GM19023 (cell line): ENCODE results near the gene CDKN1C.
A peak's percentile ranks its signal among the peaks of the same experiment; 100 is the strongest.

Experiments
- ATAC-seq: cut with Tn5 transposase; IDR thresholded peaks from one replicate; pipeline ENCODE4 v1.9.1; 2021; ENCODE audit warnings: mild to moderate bottlenecking, moderate library complexity; ENCODE audit not compliant: unreplicated experiment

The CDKN1C gene

GRCh38 chr11:2870460-2870859 is 15.1 kb downstream of the CDKN1C start:
- ATAC-seq, result no peak

- no peak for ATAC-seq
These were observed 15.8 kb downstream of the CDKN1C start for GRCh38 chr11:2869561-2870427.

- no peak for ATAC-seq
These were observed 16.4 kb downstream of the CDKN1C start for GRCh38 chr11:2869134-2869526.

GRCh38 chr11:2868506-2869133 is 17.0 kb downstream of the CDKN1C start:
- ATAC-seq, result no peak

GRCh38 chr11:2867722-2868505 is 17.7 kb downstream of the CDKN1C start:
- no peak for ATAC-seq

GRCh38 chr11:2867142-2867541 is 18.4 kb downstream of the CDKN1C start:
- no peak for ATAC-seq

DNA sequence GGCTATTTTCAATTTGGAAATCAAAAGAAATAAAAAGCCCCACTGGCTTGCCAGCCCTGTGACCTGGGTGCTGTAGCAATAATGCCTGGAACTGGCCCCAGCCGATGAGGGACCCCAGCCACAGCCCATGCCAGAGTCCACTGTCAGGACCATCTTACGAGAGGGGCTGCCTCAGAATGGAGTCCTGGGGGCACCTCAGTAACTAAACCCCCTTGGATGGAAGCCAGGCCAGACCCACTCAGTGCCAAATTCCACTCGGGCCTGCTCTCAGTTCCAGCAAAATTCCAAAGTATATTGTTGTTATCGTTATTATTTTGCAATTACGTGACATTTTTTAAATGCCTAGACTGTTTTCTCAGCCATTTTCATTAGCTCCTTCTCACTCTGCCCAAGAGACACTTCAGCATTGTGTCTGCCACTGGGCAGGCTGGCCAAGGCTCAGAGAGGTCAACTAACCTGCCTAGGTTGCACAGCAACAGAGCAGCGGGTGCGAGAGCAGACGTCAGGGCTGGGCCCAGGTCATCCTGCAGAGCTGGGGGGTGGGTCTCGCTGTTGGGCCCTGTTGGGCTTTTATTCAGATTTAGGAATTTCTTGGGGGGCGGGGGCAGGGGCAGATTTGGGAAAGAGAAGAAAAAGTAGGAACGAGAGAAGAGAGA is 19.5 kb downstream of the CDKN1C start:
- ATAC-seq, result no peak

GRCh38 chr11:2864901-2865300 is 20.7 kb downstream of the CDKN1C start:
- no peak for ATAC-seq

DNA sequence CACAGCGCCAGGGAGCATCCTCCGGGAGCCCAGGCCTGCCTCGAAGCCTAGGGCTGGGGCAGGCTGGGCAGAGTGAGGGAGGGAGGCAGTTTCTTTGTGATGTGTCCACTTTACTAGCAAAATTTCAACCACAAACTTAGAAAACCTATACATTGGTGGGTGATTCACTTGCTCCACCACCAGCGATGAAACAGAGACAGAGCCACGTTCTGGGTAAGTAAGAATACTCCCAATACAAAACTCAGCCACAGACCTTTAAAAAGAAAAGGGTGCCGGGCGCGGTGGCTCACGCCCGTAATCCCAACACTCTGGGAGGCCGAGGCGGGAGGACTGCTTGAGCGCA is 22.3 kb downstream of the CDKN1C start:
- no peak for ATAC-seq

- no peak for ATAC-seq
These were observed 22.9 kb downstream of the CDKN1C start for GRCh38 chr11:2862395-2863275.

DNA sequence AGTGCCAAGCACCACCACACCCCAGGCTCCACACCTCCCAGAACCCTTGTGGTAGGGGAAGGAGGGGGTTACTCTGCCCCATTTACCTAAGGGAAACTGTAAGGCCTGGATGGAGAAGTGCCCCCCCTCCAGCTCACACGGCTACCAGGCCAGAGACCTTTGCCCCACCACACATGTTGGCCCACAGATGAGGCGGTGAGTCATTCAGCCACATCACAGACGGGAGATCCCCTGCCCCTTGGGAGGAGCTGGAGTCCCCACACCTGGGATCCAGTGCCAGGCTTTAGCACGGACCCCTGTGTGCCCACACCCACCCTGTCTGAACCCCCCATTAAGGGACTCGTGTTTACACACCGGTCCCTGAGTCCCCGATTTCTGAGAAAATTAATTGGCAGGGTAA is 24.9 kb downstream of the CDKN1C start:
- ATAC-seq, result peak; percentile 72

DNA sequence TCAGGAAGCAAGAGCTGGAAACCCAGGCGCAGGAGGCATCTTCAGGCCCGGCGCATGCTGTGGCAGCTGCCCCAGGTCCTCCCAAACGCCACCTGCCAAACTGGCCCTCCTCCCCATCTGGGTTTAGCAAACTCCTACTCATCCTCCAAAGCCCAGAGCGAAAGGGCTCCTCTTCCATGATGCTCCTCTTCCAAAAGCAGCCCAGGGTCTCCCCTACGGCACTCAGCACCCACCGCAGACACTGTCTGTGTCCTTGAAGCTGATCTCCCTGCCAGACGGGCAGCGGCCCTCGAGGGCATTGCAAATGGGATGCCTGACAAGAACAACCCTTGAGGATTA is 25.9 kb downstream of the CDKN1C start:
- ATAC-seq, result no peak

DNA sequence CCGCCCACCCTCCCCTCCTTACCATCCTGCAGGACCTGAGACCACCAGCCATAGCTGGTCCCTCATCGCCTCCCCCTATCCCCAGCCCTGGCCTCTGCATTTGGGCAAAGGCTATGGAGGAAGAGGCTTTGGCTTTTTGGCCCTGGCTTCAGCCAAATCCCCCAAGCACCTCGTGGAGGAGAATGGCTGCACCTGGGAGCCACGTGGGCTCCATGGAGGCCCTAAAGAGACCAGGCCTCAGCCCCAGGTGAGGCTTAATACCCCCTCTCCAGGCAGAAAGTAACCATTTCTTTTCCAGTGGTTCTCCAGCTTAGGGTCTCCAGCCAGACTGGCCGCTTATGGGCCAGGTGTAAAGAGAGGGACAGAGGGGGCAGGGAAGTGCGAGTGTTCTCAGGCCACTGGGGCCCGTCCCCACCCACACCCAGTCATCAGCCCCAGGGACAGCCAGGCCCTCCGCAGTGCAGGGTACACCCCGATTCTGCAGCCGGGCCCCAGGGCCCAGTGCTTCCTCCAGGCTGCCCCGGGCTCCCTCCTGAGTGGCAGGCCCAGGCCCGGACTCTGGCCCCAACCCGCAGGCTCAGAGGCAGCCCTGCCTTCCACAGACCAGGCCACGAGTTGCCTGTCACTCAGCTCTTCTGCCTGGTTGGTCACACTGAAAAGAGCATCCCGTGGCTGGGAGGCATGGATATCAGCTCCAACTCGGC is 26.4 kb downstream of the CDKN1C start:
- no peak for ATAC-seq

DNA sequence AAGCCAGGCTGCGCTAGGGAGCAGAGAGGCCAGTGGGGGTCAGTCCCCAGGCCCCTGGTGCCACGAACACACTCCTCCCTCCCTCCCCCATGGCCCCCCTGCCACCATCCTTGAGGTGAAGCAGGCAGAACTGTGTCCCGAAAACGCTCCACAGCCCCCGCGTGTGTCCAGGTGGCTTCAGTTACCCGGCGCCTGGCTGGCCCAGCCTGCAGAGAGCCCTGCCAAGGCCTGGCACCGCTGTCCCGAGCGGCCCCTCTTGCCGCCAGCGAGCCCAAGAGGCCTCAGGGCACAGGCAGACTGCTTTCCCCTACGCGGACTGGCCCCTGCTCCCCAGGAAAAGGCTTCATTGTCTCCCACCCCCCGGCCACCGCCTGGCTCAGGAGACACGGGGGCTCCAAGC is 27.7 kb downstream of the CDKN1C start:
- no peak for ATAC-seq

DNA sequence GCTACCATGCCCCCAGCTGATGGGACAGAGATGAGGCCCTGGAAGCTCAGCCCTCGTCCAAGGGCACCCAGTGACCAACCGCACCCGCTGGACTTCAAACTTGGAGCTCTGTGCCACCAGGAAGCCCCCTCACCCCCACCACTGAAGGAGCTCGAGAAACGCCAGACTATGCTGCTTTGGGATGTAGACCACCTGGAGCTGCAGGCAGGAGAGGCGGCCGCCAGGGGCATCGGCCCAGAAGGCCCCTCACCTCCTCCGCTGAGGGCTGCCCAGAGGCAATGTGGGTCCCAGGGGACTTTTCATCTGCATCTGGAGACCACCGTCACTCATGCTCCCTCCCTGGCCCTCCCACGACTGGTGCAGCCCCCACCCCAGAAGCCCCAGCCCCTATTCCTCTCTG is 28.3 kb downstream of the CDKN1C start:
- no peak for ATAC-seq

GRCh38 chr11:2855162-2855561 is 30.4 kb downstream of the CDKN1C start:
- no peak for ATAC-seq

GRCh38 chr11:2853997-2854560 is 31.5 kb downstream of the CDKN1C start:
- no peak for ATAC-seq

DNA sequence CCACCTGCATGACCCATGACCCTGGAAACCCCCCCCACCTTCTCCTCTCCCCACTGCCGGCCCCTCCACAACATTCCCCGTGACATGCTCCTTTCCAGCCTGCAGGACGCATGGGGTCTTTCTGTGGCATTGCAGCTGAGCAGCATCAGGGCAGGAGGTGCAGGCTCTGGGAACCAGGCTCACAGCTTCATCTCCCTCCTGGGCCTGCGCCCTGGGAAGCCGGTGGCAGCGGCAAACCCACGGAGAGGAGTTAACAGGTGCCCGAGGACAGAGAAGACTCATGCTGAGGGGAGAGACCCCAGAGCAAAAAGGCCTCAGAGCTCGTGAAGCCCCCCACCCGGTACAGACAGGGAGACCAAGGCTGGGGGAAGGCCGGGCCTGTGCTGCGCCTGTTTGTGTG is 32.2 kb downstream of the CDKN1C start:
- no peak for ATAC-seq

DNA sequence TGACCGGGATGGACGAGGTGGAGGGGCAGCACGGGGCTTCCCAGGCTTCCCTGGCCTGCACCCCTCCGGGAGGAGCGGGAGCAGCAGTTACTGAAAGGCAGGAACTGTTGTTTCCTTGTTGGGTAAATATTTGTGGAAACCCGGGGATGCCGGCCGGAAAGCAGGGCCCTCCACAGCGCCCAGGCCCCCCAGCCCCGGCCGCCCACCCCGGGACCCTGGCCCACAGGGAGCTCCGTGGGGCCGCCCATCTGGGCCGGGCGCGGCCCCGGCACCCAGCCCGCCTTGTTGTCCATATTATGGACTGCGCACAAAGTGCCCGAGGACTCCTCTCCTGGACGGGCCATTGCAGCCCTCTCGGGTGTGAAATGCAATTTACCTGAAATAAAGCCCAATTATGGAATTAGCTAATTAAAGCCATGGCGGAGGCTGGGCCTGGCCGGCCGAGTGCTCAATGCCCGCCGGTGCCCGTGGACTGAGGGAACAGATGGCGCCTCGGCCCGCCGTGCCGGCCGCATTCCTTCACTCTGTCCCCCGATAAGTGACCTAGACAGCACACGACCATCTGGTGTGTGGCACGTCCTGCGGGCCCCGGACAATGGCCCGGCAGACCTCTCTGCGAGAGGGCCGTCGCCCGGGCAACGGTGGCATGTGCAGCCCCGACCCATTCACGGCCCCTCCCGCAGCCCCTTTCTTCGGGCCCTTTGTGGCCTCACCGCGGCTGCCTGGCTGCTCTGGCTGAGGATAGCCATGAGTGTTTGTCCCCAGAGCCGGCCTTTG is 35.4 kb downstream of the CDKN1C start:
- ATAC-seq, result no peak
